Right hindlimb (tissue), 1 donor: ENCODE data around the gene OR14J1.
"Not testable (repeated sequence)": the region's sequence is repeated elsewhere in the genome, so short reads cannot be mapped to it uniquely, and the experiment has no call there.

Source experiments
- DNase-seq: peaks from one replicate; pipeline ENCODE4 v3.0.0-alpha.2; 2018

Gene OR14J1

DNA sequence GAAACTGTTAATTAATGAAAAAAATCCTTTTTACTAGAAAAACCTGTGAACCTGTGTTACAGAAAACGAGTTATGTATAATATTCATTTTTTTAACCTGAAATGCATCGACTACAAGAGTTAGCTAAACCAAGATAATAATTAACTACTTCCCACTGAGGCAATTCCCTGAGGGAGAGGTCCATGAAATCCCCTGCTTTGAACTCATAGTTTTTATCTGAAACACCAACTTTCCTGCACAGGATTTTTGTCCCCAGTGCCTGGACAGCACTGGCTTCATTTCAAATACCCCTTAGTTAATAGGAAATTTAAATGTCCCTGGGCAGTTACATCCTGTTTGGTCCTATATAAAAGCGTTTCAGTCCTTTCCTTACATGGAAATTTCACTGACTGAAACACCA lies at the start of gene OR14J1:
TSS of gene OR14J1 (plus strand) at position 386 of the 400 bp plus-strand sequence. CDS start 4,989 bp downstream, outside the sequence.
- DNase-seq: no peak

DNA sequence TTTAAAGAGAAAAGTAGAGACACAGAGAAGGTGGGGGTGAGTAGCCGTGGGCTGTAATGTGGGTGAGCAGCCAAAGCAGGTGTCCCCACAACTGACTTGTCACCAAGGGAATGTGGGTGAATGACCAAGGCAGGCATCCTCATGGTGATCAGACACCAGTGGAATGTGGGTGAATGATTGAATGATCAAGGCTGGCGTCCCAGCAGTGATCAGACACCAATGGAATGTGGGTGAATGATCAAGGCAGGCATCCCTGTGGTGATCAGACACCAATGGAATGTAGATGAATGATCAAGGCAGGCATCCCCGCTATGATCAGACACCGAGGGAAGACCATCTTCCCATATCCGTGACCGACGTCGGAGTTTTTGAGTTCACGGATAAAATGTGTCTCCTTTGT lies 49.8 kb upstream of the OR14J1 start:
- DNase-seq: no peak

DNA sequence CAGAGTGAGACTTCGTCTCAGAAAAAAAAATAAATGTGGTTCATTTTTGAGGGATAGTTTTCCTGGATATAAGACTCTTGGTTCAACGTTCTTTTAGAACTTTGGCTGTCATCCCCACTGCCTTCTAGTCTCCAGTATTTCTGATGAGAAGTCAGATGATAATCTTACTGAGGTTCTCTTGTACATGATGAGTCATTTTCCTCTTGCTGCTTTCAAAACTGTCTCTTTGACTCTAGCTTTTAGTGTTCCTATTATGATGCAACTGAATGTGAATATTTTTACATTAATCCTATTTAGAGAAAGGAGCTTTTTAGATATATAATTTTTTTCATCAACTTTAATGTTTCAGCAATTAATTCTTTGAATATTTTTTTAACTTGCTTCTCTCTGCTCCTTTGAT lies 46.0 kb upstream of the OR14J1 start:
- DNase-seq: no peak

GRCh38 chr6:29259721-29260120 lies 41.8 kb upstream of the OR14J1 start:
- no peak for DNase-seq

DNA sequence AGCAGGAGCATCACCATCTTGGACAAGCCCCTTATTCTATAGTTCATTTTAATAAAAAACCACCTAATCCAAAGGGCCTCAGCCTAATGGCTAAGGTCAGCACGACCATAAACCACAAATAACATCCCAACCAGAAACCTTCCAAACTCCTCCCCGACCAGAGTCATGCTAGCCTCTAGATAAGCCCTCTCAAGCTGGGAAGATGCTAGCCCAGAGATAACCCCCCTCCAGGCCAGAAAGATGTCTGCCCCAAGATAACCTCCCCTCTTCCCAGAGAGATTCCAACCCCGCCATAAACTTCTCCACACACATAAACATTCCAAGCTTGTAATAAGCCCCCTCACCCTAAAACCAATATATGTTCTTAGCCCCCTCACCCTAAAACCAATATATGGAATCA lies 38.5 kb upstream of the OR14J1 start:
- DNase-seq: no peak

DNA sequence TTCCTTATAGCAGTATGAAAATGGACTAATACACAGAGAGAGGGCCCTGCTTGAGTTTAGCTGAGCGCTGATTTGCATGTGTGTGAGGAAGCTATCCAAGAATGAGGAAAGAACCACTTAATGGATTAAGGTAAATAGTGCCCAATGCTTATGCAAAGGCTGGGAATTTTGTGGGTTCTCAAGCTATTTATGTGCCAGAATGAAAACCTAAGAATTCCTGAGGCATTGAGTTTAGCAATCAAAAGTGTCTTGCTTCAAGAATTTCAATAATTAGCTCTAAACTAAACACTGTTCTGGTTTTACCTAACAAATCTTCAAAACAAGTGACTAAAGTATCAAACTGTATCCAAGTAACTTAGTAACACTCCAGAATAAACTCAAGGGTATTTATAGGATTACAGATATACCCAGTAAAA lies 7.0 kb upstream of the OR14J1 start:
- DNase-seq: no peak

DNA sequence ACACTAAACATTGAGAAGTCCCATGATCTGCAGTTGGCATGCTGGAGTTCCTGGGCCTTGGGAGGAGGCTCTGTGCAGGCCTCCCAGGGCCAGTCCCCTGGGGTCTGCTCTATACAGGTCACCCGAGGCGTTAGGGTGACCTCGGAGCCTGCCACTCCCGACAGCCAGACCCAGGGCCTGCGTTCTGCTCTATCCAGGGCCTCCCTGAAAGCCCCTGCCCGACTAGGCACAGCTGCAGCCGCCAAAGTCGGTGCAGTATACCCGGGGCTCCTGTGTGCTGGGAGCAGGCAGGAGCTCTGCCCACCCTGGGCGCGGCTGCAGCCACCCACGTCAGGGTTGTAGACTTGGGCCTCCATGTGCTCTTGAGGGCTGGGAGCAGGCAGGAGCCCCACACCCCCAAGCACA lies 6.3 kb upstream of the OR14J1 start:
- DNase-seq: no peak

- no peak for DNase-seq
Measured at GRCh38 chr6:29295623-29296022, 5.9 kb upstream of the OR14J1 start.

DNA sequence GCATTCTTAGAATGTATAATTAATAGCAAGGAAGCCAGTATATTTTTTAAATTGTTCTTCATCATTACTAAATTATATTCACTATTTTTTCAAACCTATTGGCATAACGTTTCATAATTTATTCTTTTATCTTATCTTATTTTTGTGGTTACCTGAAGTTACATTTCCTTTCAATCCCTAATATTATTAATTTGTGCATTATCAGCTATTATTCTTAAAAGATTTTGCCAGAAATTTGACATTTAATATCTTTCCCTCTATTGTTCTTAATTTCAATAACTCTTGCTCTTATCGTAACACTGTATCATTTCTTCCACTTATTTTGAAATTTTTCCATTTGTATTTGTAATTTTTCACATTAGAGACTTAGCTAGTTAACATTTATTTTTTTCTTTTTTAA lies 18.4 kb downstream of the OR14J1 start:
- no peak for DNase-seq

DNA sequence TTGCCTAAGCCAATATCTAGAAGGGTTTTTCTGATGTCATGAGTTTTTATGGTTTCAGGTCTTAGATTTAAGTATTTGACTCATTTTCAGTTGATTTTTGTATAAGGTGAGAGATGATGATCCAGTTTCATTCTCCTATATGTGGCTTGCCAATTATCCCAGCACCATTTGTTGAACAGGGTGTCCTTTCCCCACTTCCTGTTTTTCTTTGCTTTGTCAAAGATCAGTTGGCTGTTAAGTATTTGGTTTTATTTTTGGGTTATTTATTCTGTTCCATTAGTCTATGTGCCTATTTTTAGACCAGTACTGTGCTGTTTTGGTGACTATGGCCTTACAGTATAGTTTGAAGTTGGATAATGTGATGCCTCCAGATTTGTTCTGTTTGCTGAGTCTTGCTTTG lies 21.8 kb downstream of the OR14J1 start:
- DNase-seq: not testable (repeated sequence)

DNA sequence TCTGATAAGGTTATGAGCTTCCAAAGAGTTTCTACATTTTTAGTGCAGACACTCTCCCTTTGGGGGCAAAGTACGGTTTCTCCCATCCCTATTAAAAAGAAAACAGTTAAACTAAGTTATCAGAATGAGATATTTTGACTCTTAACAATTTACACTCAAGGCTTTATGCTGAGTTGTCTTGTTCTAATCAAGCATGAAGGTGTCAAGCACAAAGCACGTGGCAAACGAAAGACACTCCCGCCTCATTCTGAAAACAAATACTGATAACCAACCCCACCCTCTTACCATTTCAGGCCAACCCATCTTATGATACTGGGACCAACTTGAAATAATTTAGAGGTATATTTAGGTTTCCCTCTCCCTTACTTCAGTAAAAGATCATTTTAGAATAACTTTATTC lies 24.3 kb downstream of the OR14J1 start:
- DNase-seq: no peak

DNA sequence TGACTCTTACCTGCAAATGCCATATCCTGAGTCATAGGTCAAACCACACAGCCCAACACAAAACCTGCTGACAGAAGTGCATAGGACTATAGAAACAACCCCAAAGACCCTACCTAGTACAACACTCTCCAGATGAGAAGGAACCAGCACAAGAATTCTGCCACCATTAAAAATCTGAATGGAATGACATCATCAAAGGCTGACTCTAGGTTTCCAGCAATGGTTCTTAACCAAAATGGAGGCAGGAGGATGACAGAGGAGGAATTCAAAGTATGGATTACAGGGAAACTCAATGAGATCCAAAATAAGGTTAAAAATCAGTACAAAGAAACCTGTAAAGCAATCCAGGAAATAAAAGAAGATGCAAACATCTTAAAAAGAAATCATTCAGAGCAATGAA lies 31.2 kb downstream of the OR14J1 start:
- no peak for DNase-seq

DNA sequence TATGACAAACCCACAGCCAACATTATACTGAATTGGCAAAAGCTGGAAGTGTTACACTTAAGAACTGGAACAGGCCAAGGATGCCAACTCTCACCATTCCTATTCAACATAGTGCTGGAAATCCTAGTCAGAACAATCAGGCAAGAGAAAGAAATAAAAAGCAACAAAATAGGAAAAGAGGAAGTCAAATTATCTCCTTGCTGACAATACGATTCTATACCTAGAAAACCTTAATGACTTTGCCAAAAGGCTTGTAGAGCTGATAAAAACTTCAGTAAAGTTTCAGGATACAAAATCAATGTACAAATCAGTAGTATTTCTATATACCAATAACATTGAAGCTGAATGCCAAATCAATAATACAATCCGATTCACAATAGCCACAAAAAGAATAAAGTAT lies 34.8 kb downstream of the OR14J1 start:
- DNase-seq: no peak

GRCh38 chr6:29345380-29345779 lies 43.9 kb downstream of the OR14J1 start:
- no peak for DNase-seq

- not testable (repeated sequence) for DNase-seq
Measured at GRCh38 chr6:29349348-29349747, 47.8 kb downstream of the OR14J1 start.

DNA sequence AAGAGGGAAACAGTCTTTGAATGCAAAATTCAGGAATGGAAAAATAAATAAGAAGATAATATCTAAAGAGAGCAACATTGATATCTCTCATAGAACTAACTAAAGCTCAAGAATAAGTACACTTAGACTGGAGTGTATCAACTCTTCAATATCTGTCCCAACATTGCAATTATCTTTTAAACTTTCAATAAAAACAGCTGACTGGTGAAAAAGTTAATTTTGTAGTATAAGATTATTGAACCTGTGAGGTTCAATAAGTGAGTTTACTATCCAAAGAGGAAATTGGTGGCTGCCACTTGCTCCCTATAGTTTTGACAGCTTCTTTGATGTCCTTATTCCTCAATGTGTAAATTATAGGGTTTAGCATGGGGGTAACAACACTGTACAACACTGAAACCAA lies 53.5 kb downstream of the OR14J1 start:
- no peak for DNase-seq

- no peak for DNase-seq
Measured at GRCh38 chr6:29355603-29356002, 54.1 kb downstream of the OR14J1 start.
